SKM-1 (cell line): Measurements from ENCODE around the gene GSTM2.
"Not testable (repeated sequence)": the region's sequence is repeated elsewhere in the genome, so short reads cannot be mapped to it uniquely, and the experiment has no call there.

Experiments
- DNase-seq: peaks from one replicate; lab custom pipeline; 2025; ENCODE audit not compliant: unreplicated experiment; lab: John Stamatoyannopoulos, UW

GSTM2 gene

GRCh38 chr1:109673861-109674260 is 6.0 kb downstream of the GSTM2 start:
- not testable (repeated sequence) for DNase-seq

- DNase-seq = not testable (repeated sequence)
Measured at GRCh38 chr1:109676683-109677381, 9.0 kb downstream of the GSTM2 start.

- DNase-seq = no peak
Measured at GRCh38 chr1:109677459-109677858, 9.6 kb downstream of the GSTM2 start.

GRCh38 chr1:109678637-109679036 is 10.8 kb downstream of the GSTM2 start:
- not testable (repeated sequence) for DNase-seq

GRCh38 chr1:109684777-109685176 is 16.9 kb downstream of the GSTM2 start:
- DNase-seq = not testable (repeated sequence)

GRCh38 chr1:109685399-109685798 is 17.5 kb downstream of the GSTM2 start:
- DNase-seq = not testable (repeated sequence)

- DNase-seq = not testable (repeated sequence)
Measured at GRCh38 chr1:109685890-109686289, 18.0 kb downstream of the GSTM2 start.

GRCh38 chr1:109687109-109687508 is 19.3 kb downstream of the GSTM2 start:
- not testable (repeated sequence) for DNase-seq

GRCh38 chr1:109687641-109688499 is 20.0 kb downstream of the GSTM2 start, which contains the start of gene GSTM1:
Gene GSTM1 (plus strand): TSS chr1:109687817. CDS start chr1:109687874, 57 bp downstream.
- no peak for DNase-seq

- DNase-seq = no peak
Measured at GRCh38 chr1:109689844-109690405, 22.1 kb downstream of the GSTM2 start.

- no peak for DNase-seq
Measured at GRCh38 chr1:109691759-109692158, 23.9 kb downstream of the GSTM2 start.

GRCh38 chr1:109694400-109694799 is 26.5 kb downstream of the GSTM2 start:
- DNase-seq = not testable (repeated sequence)

- DNase-seq = not testable (repeated sequence)
Measured at GRCh38 chr1:109695138-109695537, 27.3 kb downstream of the GSTM2 start.

- no peak for DNase-seq
Measured at GRCh38 chr1:109697066-109697465, 29.2 kb downstream of the GSTM2 start.

GRCh38 chr1:109697861-109698260 is 30.0 kb downstream of the GSTM2 start:
- DNase-seq = not testable (repeated sequence)

GRCh38 chr1:109702940-109703339 is 35.1 kb downstream of the GSTM2 start:
- DNase-seq = not testable (repeated sequence)

- DNase-seq = no peak
Measured at GRCh38 chr1:109704173-109704572, 36.3 kb downstream of the GSTM2 start.

GRCh38 chr1:109705411-109705810 is 37.6 kb downstream of the GSTM2 start:
- DNase-seq = no peak

- DNase-seq = not testable (repeated sequence)
Measured at GRCh38 chr1:109708949-109709348, 41.1 kb downstream of the GSTM2 start.

- not testable (repeated sequence) for DNase-seq
Measured at GRCh38 chr1:109709822-109710221, 42.0 kb downstream of the GSTM2 start.

GRCh38 chr1:109711593-109712320 is 43.9 kb downstream of the GSTM2 start, which contains the start of gene GSTM5:
Gene GSTM5 (plus strand): TSS chr1:109712251. CDS start chr1:109712313, 62 bp downstream.
- DNase-seq = not testable (repeated sequence)
